H1 (cell line): ENCODE results near the gene TARS2. TPM values are rescaled to one million over a fixed set of nuclear protein-coding genes. Genes with fewer than 3 reads are reported as not detected.

Experiments
- ASH2L ChIP-seq: fragments of 200-600, 300-600 bp; sonication (generic); IDR thresholded peaks from one replicate; pipeline ENCODE4 v1.7.1; 2017; ENCODE audit warnings: low read length
- CBX8 ChIP-seq: fragments of 300-800, 300-1000 bp; sonication (generic); IDR thresholded peaks from 2 replicates; pipeline ENCODE4 v1.7.1; 2016; ENCODE audit warnings: low read depth, low read length, borderline replicate concordance
- CREB1 ChIP-seq: IDR thresholded peaks from 2 replicates; pipeline ENCODE4 v1.6.1; 2012; ENCODE audit warnings: inconsistent platforms
- FOSL1 ChIP-seq: IDR thresholded peaks from 2 replicates; pipeline ENCODE4 v1.6.1; 2011; ENCODE audit warnings: mild to moderate bottlenecking, low read depth, low read length, moderate library complexity; ENCODE audit not compliant: insufficient read depth
- GABPA ChIP-seq: IDR thresholded peaks from 2 replicates; pipeline ENCODE4 v1.6.1; 2011; ENCODE audit warnings: mild to moderate bottlenecking, low read length, moderate library complexity, borderline replicate concordance; ENCODE audit not compliant: insufficient read depth
- HDAC2 ChIP-seq, 2 experiments: fragments of 300-600 bp in 1 of 2; sonication (generic) in 1 of 2; IDR thresholded peaks; 2 replicates each; pipeline ENCODE4 v1.6.1; 2011 to 2012; ENCODE audit warnings: low read depth in 2 of 2, low read length in 2 of 2, mild to moderate bottlenecking in 2 of 2, moderate library complexity in 2 of 2, borderline replicate concordance in 1 of 2, inconsistent platforms in 1 of 2
- HDAC6 ChIP-seq: IDR thresholded peaks from one replicate; pipeline ENCODE4 v1.7.1; 2012; ENCODE audit warnings: low read depth, mild to moderate bottlenecking, inconsistent platforms, low read length, moderate library complexity
- JUND ChIP-seq: IDR thresholded peaks from 2 replicates; pipeline ENCODE4 v1.6.1; 2011; ENCODE audit warnings: mild to moderate bottlenecking, improper control_type of control experiment, low read length
- MAX ChIP-seq: IDR thresholded peaks from 2 replicates; pipeline ENCODE4 v1.6.1; 2012; ENCODE audit warnings: inconsistent platforms
- POU5F1 ChIP-seq: IDR thresholded peaks from 2 replicates; pipeline ENCODE4 v1.6.1; 2011; ENCODE audit warnings: low read depth, mild to moderate bottlenecking, low read length, moderate library complexity
- RNF2 ChIP-seq: fragments of 200-900, 300-1000 bp; sonication (generic); IDR thresholded peaks from 2 replicates; pipeline ENCODE4 v1.7.1; 2016; ENCODE audit warnings: borderline replicate concordance, low read depth, mild to moderate bottlenecking, antibody characterized with exemption, low read length; ENCODE audit not compliant: poor library complexity, severe bottlenecking; ENCODE audit errors: missing control alignments
- RXRA ChIP-seq: IDR thresholded peaks from 2 replicates; pipeline ENCODE4 v1.6.1; 2011; ENCODE audit warnings: low read depth, mild to moderate bottlenecking, low read length, moderate library complexity; ENCODE audit not compliant: insufficient read depth
- SIN3A ChIP-seq, 2 experiments: IDR thresholded peaks in 1 of 2; conservative IDR thresholded peaks in 1 of 2; 2 replicates each; pipeline ENCODE4 v1.6.1; 2011 to 2012; ENCODE audit warnings: low read length in 2 of 2, improper control_type of control experiment in 1 of 2, low read depth in 1 of 2, mild to moderate bottlenecking in 1 of 2
- SP2 ChIP-seq: IDR thresholded peaks from 2 replicates; pipeline ENCODE4 v1.6.1; 2012; ENCODE audit warnings: mild to moderate bottlenecking, low read length, inconsistent platforms
- SRF ChIP-seq: IDR thresholded peaks from 2 replicates; pipeline ENCODE4 v1.6.1; 2011; ENCODE audit warnings: mild to moderate bottlenecking, low read depth, low read length, moderate library complexity
- TBP ChIP-seq: IDR thresholded peaks from 2 replicates; pipeline ENCODE4 v1.6.1; 2011; ENCODE audit warnings: low read depth, low read length, improper control_type of control experiment
- YY1 ChIP-seq: IDR thresholded peaks from 2 replicates; pipeline ENCODE4 v1.6.1; 2011; ENCODE audit warnings: low read depth, mild to moderate bottlenecking, low read length
- ZNF274 ChIP-seq: IDR thresholded peaks from 2 replicates; pipeline ENCODE4 v1.7.0; 2012; ENCODE audit warnings: low read length, borderline replicate concordance; ENCODE audit errors: extremely low read depth
- polyA plus RNA-seq, 7 experiments: library from polyadenylated mRNA; depleted of rRNA in 3 of 7; stranded (reverse) in 5 of 7; unstranded in 2 of 7; fragments of >200 nt in 5 of 7; fragments of 200-250 nt in 2 of 7; gene quantifications; 1 replicate in 5 of 7; 2 replicates in 1 of 7; 4 replicates in 1 of 7; pipeline versions ENCODE4 v1.2.1 to v1.2.3, GENCODE V29; 2011 to 2013; ENCODE audit warnings: missing spikeins in 2 of 7, mixed read lengths in 2 of 7
- total RNA-seq: library from RNA; stranded (reverse); fragmentation: NEBNext Ultra II Directional; extraction: Animal tissue kit (Norgen Biotek cat#: 25700); gene quantifications from 2 replicates; pipeline ENCODE4 v1.2.1, GENCODE V29; 2021
- TF ChIP-seq, protein P1 (sequence below), 3 experiments: IDR thresholded peaks; 1 replicate in 2 of 3; 2 replicates in 1 of 3; pipeline versions ENCODE4 v1.5.1 to v1.6.1; 2011; ENCODE audit warnings: low read length in 3 of 3, mild to moderate bottlenecking in 3 of 3, inconsistent platforms in 2 of 3, low read depth in 1 of 3, moderate library complexity in 1 of 3; ENCODE audit not compliant: insufficient read depth in 1 of 3; ENCODE audit errors: control extremely low read depth in 1 of 3
- TF ChIP-seq, protein P2 (sequence below): IDR thresholded peaks from 2 replicates; pipeline ENCODE4 v1.6.1; 2011; ENCODE audit warnings: low read depth, mild to moderate bottlenecking, low read length; ENCODE audit not compliant: insufficient read depth

Gene TARS2
- total and polyA plus RNA-seq, 2 of the 8 experiments (the other 6 are each of a cell fraction or from before 2014, with no cell fraction given): 38.9 to 39.1 TPM

- TF ChIP-seq, protein P1, sequence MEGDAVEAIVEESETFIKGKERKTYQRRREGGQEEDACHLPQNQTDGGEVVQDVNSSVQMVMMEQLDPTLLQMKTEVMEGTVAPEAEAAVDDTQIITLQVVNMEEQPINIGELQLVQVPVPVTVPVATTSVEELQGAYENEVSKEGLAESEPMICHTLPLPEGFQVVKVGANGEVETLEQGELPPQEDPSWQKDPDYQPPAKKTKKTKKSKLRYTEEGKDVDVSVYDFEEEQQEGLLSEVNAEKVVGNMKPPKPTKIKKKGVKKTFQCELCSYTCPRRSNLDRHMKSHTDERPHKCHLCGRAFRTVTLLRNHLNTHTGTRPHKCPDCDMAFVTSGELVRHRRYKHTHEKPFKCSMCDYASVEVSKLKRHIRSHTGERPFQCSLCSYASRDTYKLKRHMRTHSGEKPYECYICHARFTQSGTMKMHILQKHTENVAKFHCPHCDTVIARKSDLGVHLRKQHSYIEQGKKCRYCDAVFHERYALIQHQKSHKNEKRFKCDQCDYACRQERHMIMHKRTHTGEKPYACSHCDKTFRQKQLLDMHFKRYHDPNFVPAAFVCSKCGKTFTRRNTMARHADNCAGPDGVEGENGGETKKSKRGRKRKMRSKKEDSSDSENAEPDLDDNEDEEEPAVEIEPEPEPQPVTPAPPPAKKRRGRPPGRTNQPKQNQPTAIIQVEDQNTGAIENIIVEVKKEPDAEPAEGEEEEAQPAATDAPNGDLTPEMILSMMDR (IDR thresholded peaks at IDR 0.05; ENCODE audit: control extremely low read depth in 1 of 3, insufficient read depth in 1 of 3, low read depth in 1 of 3, low read length in 3 of 3): no peak
- TF ChIP-seq GABPA (peak; percentile 98), CREB1 (peak; percentile 76), TBP (peak; percentile 90), SIN3A (conservative IDR thresholded peaks at IDR 0.05 in 1 of 2, IDR thresholded peaks at IDR 0.05 in 1 of 2; ENCODE audit: low read depth in 1 of 2, low read length in 2 of 2) (peak in 1 of 2 experiments; percentile 71; a peak in 2 of 4 replicates), CBX8 (no peak), FOSL1 (no peak), HDAC6 (no peak), JUND (peak; percentile 25; the same call in 1 of the 2 replicates), ZNF274 (no peak), MAX (peak; percentile 78), RNF2 (no peak), SRF (no peak), SP2 (peak; percentile 86), POU5F1 (no peak), RXRA (no peak), ASH2L (peak; percentile 96), YY1 (peak; percentile 82), HDAC2 (IDR thresholded peaks at IDR 0.05; ENCODE audit: borderline replicate concordance in 1 of 2, low read depth in 2 of 2, low read length in 2 of 2) (0 out of 4 replicates have a peak, but pooled peaks of 1 of the 2 experiments have one; percentile 24)
- TF ChIP-seq, protein P2, sequence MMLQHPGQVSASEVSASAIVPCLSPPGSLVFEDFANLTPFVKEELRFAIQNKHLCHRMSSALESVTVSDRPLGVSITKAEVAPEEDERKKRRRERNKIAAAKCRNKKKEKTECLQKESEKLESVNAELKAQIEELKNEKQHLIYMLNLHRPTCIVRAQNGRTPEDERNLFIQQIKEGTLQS: no peak
These were observed at the start of gene TARS2 (continued) for GRCh38 chr1:150486966-150487762.
